Measurements from ENCODE around the gene ZNF420. TPM values are rescaled to one million over a fixed set of nuclear protein-coding genes. Genes with fewer than 3 reads are reported as not detected.

The ZNF420 gene
- total and polyA plus RNA-seq, 2 of the 13 experiments (the other 11 are each of a cell fraction or from before 2014, with no cell fraction given): 1.4 to 6.6 TPM

- TF ChIP-seq ZNF33B (CRISPR knock-in tag; IDR thresholded peaks at IDR 0.05) (peak; percentile 40; the same call in 1 of the 2 replicates), ZFAT (CRISPR knock-in tag; conservative IDR thresholded peaks at IDR 0.05) (no peak), ZNF598 (CRISPR knock-in tag; IDR thresholded peaks at IDR 0.05; ENCODE audit: borderline replicate concordance) (no peak), KDM5B (CRISPR knock-in tag; IDR thresholded peaks at IDR 0.05; ENCODE audit: borderline replicate concordance) (peak; percentile 49; the same call in 1 of the 2 replicates), CBX5 (CRISPR knock-in tag; IDR thresholded peaks at IDR 0.05; ENCODE audit: borderline replicate concordance) (0 out of 2 replicates have a peak, but pooled peaks have one; percentile 48), KAT2B (IDR thresholded peaks at IDR 0.05; ENCODE audit: borderline replicate concordance, low read depth, low read length) (no peak), PRDM15 (CRISPR knock-in tag; IDR thresholded peaks at IDR 0.05) (no peak), GATAD1 (CRISPR knock-in tag; IDR thresholded peaks at IDR 0.05) (peak; percentile 82), ZNF543 (CRISPR knock-in tag; IDR thresholded peaks at IDR 0.05) (peak; percentile 55; the same call in 1 of the 2 replicates), ZNF883 (CRISPR knock-in tag; IDR thresholded peaks at IDR 0.05; ENCODE audit: not compliant biosample characterization) (no peak), ZNF644 (CRISPR knock-in tag; IDR thresholded peaks at IDR 0.05; ENCODE audit: low read depth) (peak; percentile 77), MLLT10 (CRISPR knock-in tag; IDR thresholded peaks at IDR 0.05) (no peak), ZSCAN29 (CRISPR knock-in tag; conservative IDR thresholded peaks at IDR 0.05) (0 out of 2 replicates have a peak, but pooled peaks have one; percentile 49), ZNF597 (CRISPR knock-in tag; IDR thresholded peaks at IDR 0.05) (no peak), ZNF160 (CRISPR knock-in tag; IDR thresholded peaks at IDR 0.05) (no peak), SNAPC5 (CRISPR knock-in tag; IDR thresholded peaks at IDR 0.05; ENCODE audit: borderline replicate concordance) (0 out of 2 replicates have a peak, but pooled peaks have one; percentile 72), SOX5 (CRISPR knock-in tag; IDR thresholded peaks at IDR 0.05; ENCODE audit: borderline replicate concordance) (no peak), ISX (CRISPR knock-in tag; conservative IDR thresholded peaks at IDR 0.05) (no peak), PLRG1 (conservative IDR thresholded peaks at IDR 0.05) (no peak), PPARG (CRISPR knock-in tag; conservative IDR thresholded peaks at IDR 0.05) (0 out of 2 replicates have a peak, but pooled peaks have one; percentile 36), REPIN1 (CRISPR knock-in tag; IDR thresholded peaks at IDR 0.05; ENCODE audit: borderline replicate concordance, low read depth) (peak; percentile 78; the same call in 1 of the 2 replicates), ZNF816 (CRISPR knock-in tag; IDR thresholded peaks at IDR 0.05; ENCODE audit: borderline replicate concordance) (no peak), ZBTB7A (CRISPR knock-in tag; IDR thresholded peaks at IDR 0.05) (no peak)
Measured at GRCh38 chr19:37172368-37173366, 94.4 kb downstream of the ZNF420 start, which contains the start of gene ZNF585A (continued).

Measured in HepG2 (cell line).